Ovary (tissue), 9 donors: ENCODE results near the gene SDCCAG8. TPM values are rescaled to one million over a fixed set of nuclear protein-coding genes. Genes with fewer than 3 reads are reported as not detected.

Experiments used
- DNase-seq, 5 donors: peaks; one replicate each; pipeline ENCODE4 v3.0.0-alpha.2; 2019 to 2020
- H3K27ac ChIP-seq, 2 donors: fragments of 200-600 bp; one replicate each; pipeline versions ENCODE4 v1.5.1 to v1.8.0; 2019 to 2022
- H3K27me3 ChIP-seq: fragments of 200-600 bp; one replicate; pipeline ENCODE4 v1.8.0; 2022
- H3K36me3 ChIP-seq: fragments of 200-600 bp; sonication (generic); one replicate; pipeline ENCODE4 v1.5.1; 2019
- H3K4me1 ChIP-seq: one replicate; pipeline ENCODE4 v1.8.1; 2013; ENCODE audit warnings: mild to moderate bottlenecking, moderate library complexity; ENCODE audit not compliant: insufficient read depth
- H3K4me3 ChIP-seq: fragments of 200-600 bp; sonication (generic); one replicate; pipeline ENCODE4 v1.5.1; 2017
- H3K9me3 ChIP-seq, 2 donors: fragments of 200-600 bp in 1 of 2; sonication (generic) in 1 of 2; one replicate each; pipeline versions ENCODE4 v1.5.1 to v1.8.1; 2013 to 2019; ENCODE audit warnings: mild to moderate bottlenecking in 1 of 2, moderate library complexity in 1 of 2
- CTCF ChIP-seq, 3 donors: fragments of 450-650 bp in 2 of 3; fragments of 200-600 bp in 1 of 3; IDR thresholded peaks; one replicate each; pipeline versions ENCODE4 v1.5.1 to v1.8.0; 2016 to 2022; ENCODE audit warnings: antibody characterized with exemption in 3 of 3, mild to moderate bottlenecking in 1 of 3
- EP300 ChIP-seq: sonication (generic); formaldehyde crosslinking; IDR thresholded peaks from one replicate; pipeline ENCODE4 v1.6.1; 2017; ENCODE audit warnings: antibody characterized with exemption
- POLR2A ChIP-seq: fragments of 450-650 bp; IDR thresholded peaks from one replicate; pipeline ENCODE4 v1.6.1; 2017; ENCODE audit warnings: antibody characterized with exemption, mild to moderate bottlenecking, moderate library complexity
- whole genome bisulfite sequencing, 3 donors: extraction: QIAGEN DNeasy Blood & Tissue Kit in 1 of 3; methylation state at CpG; one replicate each; pipeline versions ENCODE4 v1.1.5 to v1.1.7; 2013 to 2017; 5-methylcytosine and 5-hydroxymethylcytosine counted together
- intact Hi-C, 4 donors: fragments of 100-400 bp; cut with DNase I; formaldehyde crosslinking; loops; one replicate each; pipeline versions ENCODE4 v1.11.0 to v1.15.1; 2022 to 2023
- polyA plus RNA-seq, 2 donors: library from polyadenylated mRNA; stranded (reverse); fragments of 200-250 nt in 1 of 2; fragments of 350-450 nt in 1 of 2; fragmentation: Illumina TruSeq in 1 of 2; extraction: RNeasy Lipid Tissue Mini Kit (QIAGEN cat#74804) in 1 of 2; gene quantifications; one replicate each; pipeline ENCODE4 v1.2.3, GENCODE V29; 2013 to 2014
- total RNA-seq, 7 donors: library from RNA; depleted of rRNA in 2 of 7; stranded (reverse); fragments of >200 nt in 2 of 7; fragmentation: NEBNext Ultra II Directional in 3 of 7; extraction: Animal tissue kit (Norgen Biotek cat#: 25700) in 3 of 7; gene quantifications; one replicate each; pipeline versions ENCODE4 v1.1.0 to v1.2.4, GENCODE V29; 2016 to 2023
- donor health status: DM: no; HTN: no; CAD: no; lungs with moderate emphysema.
- donor health status: DM: no; HTN: no; CAD: no.
- donor health status: Bipolar disorder and iron deficiency.
- donor health status: DM: yes; HTN: yes; CAD: no.
- donor health status: DM: no; HTN: no; CAD: no.
- donor health status: DM: yes; HTN: yes; CAD: no.

SDCCAG8 gene
- total and polyA plus RNA-seq, 9 donors: 19.8 to 45.9 (median 30.6) TPM

GRCh38 chr1:243539636-243540035 lies 283.8 kb downstream of the SDCCAG8 start:
- Histone ChIP-seq H3K9me3 (no peaks in the 10 kb centered on the region), H3K27ac (no peak overlapping the region), H3K27me3 (no peaks in the 10 kb centered on the region), H3K36me3 (no peaks in the 10 kb centered on the region), H3K4me1 (no peaks in the 10 kb centered on the region), H3K4me3 (no peak overlapping the region)
- no peak for DNase-seq
- intact Hi-C loops: no loop called here
- TF ChIP-seq EP300 (no peak), POLR2A (no peak), CTCF (IDR thresholded peaks at IDR 0.05) (no peak)

DNA sequence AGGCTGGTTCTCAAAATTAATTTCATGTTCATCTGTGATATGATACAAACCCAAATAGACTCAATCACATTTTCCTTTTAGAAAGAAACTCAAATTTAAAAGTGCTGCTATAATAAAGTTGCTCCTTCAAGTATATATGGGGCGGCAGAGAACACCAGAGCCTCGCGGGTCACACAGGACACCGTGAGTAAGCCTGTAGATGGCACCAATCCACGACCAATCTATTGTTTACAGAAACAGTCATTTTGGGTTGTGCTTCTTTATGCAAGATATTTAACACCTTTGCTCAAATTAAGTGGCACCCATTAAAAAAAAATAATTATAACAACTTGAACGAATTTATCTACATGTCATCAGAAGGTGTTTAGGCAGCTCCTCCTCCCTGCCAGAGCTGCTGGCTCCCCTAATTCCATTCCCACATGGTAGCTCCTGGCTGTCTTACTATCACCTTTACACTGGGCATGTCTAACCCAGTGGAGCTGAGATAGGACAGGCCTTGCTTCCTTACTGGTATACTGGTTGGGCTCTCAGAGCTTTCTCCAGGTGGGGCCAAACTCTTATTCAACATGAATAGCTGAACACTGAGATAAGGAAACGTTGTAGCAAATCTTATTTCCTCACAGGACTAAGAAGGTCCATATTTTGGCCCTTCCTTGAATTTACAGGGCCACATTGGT lies 287.0 kb downstream of the SDCCAG8 start:
- TF ChIP-seq EP300: no peak
- TF ChIP-seq POLR2A: no peak
- Histone ChIP-seq H3K4me3 (no peak overlapping the region), H3K4me1 (no peaks in the 10 kb centered on the region), H3K36me3 (no peaks in the 10 kb centered on the region), H3K27ac (no peak overlapping the region), H3K27me3 (no peaks in the 10 kb centered on the region), H3K9me3 (no peaks in the 10 kb centered on the region)
- intact Hi-C loops: no loop called here
- DNase-seq: no peak
- WGBS, 3 donors: 71 to 79% (median 74%) methylated on average over 7 of the region's 7 CpGs

DNA sequence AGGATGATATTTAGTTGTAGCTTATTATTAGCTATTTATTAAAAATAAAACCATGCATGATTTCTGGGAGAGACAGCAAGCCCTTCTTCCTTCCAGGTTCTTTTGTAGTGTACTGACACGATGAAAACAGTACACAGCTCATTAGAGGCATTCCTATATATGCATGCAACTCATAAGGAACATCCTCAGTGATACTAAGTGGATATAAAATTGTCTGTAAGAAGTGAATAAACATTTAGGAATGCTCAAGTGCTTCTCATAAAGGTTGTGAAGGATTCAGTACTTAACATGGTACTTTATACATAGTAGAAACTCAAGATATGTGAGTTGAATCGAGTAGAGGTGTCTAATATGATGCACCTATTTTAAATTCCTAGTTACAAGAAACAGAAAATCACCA lies 287.7 kb downstream of the SDCCAG8 start:
- TF ChIP-seq CTCF (IDR thresholded peaks at IDR 0.05) (no peak), POLR2A (no peak), EP300 (no peak)
- 95 to 98% (median 96%) methylated on average over 2 of the region's 2 CpGs for WGBS, 3 donors
- intact Hi-C loops: no loop called here
- Histone ChIP-seq H3K27ac (no peak overlapping the region), H3K4me3 (no peak overlapping the region), H3K27me3 (no peaks in the 10 kb centered on the region), H3K36me3 (no peaks in the 10 kb centered on the region), H3K9me3 (no peaks in the 10 kb centered on the region), H3K4me1 (no peaks in the 10 kb centered on the region)
- DNase-seq: no peak

- no peak for DNase-seq
- Histone ChIP-seq H3K9me3 (no peaks in the 10 kb centered on the region), H3K27me3 (no peaks in the 10 kb centered on the region), H3K27ac (no peak overlapping the region), H3K4me3 (no peak overlapping the region), H3K36me3 (no peaks in the 10 kb centered on the region), H3K4me1 (no peaks in the 10 kb centered on the region)
- intact Hi-C loops: no loop called here
- no peak for TF ChIP-seq EP300
- no peak for TF ChIP-seq CTCF (IDR thresholded peaks at IDR 0.05)
- TF ChIP-seq POLR2A: no peak
- 0% methylated on average over 1 of the region's 1 CpG for WGBS, 3 donors
Measured at GRCh38 chr1:243546457-243546856, 290.6 kb downstream of the SDCCAG8 start.

- no peaks in the 10 kb centered on the region for H3K9me3 ChIP-seq
- intact Hi-C loops: no loop called here
- no peak overlapping the region for H3K27ac ChIP-seq
- no peaks in the 10 kb centered on the region for H3K27me3 ChIP-seq
- TF ChIP-seq CTCF (IDR thresholded peaks at IDR 0.05): no peak
- no peak for TF ChIP-seq EP300
- TF ChIP-seq POLR2A: no peak
- no peaks in the 10 kb centered on the region for H3K4me1 ChIP-seq
- no peak for DNase-seq
- H3K4me3 ChIP-seq: no peak overlapping the region
- H3K36me3 ChIP-seq: no peaks in the 10 kb centered on the region
- 84 to 92% (median 87%) methylated on average over 3 of the region's 3 CpGs for WGBS, 3 donors
Measured at GRCh38 chr1:243547891-243548290, 292.1 kb downstream of the SDCCAG8 start.
